Inferior parietal cortex (tissue), 1 donor: ENCODE data around the gene ZBTB7A.
"Not testable (repeated sequence)": the region's sequence is repeated elsewhere in the genome, so short reads cannot be mapped to it uniquely, and the experiment has no call there.

Experiments used
- DNase-seq: peaks from one replicate; pipeline ENCODE4 v3.0.0-alpha.2; 2016; ENCODE audit errors: extremely low spot score

Gene ZBTB7A

DNA sequence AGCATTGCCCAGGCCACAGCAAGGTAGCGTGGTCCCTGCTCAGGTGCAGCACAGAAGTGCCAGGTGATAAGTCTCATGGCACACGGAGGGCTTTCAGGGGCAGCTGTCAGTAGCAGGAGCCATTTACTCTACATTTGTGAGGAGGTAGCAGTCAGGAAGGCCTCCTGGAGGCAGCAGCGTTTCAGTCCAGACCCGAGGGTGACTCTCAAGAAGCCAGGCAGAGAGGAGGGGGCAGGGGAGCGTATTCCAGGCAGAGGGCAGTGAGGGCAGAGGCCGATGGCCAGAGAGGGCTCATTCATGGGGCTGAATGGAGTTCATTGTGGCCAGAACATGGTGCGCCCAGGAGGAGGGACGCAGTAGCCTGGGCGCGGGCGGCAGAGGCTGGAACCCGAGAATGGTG lies 50.2 kb downstream of the ZBTB7A start:
- DNase-seq, result peak; percentile 76

DNA sequence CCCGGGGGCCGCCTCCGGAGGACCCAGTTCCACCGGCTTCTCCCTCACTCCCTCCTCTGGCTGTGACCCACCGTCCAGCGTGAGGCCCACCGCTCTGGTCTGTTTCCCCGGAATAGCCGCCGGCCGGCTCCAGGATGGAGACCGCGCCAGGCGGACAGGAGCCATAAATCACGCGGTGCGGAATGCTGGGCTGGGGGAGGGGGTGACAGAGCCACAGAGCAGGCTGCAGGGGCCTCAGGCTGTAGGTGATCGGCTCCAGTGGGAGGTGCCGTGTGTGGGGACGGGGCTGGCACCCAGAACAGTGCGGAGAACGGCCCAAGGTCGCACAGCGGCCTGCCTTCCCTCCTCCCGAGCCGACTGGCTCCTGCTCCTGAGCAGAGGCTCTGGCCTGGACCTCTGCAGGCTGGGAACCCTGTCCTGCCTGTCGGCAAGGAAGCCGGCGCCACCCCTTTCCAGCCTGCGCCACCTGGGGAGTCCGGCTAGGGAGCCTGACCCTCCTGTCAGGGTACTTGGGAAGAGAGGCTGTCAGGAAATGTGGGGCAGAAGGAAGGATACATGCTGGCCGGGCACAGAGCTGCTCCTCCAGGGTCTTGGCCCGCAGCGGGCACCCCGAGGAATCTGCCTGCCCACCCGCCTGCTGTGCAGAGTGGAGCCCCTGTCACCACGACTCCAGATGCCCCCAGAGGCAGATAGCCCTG lies 50.8 kb downstream of the ZBTB7A start:
- DNase-seq, result no peak

DNA sequence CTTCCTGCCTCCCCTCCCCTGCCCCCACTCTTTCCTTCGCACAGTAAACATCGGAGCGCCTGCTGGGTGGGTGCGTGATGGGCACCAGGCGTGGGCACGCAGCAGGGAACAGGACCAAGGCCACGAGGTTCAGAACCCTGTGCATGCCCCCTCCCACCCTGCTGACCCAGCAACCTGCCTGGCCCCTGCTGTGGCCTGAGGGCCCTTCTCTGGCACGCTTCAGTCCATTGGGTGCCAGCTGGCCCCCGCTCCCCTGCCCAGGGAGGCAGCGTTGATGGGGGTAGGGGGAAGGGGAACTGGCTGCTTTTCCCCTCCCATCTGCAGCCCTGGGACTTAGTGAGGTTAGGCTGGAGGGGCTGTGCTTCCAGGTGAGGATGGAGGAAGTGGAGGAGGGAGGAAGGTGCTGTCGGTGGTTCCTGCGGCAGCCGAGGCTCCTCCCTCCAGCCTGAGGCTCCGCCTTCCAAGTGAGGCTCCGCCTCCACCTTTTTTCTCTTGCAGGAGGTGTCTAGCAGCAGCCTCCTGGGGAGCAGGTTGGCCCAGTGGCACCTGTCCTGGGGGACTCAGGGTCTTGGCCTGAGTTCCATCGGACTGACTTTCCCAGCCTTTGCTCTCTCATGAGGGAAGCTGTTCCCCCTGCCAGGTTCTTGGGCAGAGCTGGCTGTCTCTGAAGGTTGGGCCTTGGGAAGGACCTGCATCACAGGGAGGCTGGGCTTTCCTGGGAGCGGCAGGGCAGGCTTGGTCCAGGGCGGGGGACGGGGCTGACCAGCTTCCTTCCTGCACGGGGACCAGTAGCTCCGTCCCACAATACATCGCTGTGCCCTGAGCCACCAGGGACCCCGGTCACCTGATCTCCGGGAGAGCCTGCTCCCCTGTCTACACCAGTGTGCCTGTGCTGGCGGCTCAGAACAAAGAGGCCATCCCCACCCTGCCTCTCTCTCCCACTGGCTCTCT lies 51.9 kb downstream of the ZBTB7A start:
- DNase-seq, result no peak

DNA sequence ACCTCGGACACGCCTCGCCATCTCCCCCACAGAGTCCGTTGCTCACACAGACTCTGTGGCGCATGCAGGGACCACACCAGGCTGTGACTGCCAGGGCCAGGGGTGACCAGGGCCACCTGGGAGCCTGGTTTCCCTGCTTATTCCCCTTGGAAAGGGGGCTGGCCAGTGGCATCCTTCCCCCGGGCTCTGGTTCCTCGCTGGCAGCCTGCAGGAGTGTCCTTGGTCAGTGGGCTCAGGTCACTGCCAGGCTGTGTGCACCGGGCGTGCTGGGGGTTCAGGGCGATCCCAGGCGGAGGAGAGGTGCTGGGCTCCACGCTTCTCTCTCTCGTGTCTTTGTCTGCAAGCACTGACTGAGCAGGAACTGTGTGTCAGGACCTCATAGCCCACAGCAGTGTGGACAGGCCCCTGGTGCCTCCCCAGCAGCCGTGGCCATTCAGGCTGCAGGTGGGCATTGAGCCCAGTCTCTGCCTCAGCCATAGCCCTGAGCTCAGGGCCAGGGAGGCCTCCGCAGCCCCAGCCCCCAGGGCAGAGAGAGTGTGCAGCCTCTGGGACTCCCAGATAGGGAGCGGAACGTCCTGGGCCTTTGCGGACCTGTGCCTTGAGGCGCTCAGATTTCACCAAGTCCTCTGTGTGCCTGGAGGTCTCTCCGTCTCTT lies 52.7 kb downstream of the ZBTB7A start:
- no peak for DNase-seq

DNA sequence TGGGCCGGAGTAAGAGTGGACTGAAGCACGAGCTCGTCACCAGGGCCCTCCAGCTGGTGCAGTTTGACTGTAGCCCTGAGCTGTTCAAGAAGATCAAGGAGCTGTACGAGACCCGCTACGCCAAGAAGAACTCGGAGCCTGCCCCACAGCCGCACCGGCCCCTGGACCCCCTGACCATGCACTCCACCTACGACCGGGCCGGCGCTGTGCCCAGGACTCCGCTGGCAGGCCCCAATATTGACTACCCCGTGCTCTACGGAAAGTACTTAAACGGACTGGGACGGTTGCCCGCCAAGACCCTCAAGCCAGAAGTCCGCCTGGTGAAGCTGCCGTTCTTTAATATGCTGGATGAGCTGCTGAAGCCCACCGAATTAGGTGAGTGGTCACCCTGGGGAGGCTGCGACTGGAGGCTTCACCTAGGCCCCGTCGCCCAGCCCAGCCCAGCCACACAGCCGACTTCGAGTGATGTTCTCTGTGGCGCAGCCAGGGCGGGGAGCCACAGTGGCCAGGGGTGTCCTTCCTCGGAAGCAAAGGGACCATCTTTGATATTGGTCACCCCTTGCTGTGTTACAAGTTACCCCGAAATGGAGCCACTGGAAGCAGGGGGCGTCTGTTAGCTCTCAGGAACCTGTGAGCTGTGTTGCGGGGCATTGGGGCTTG lies 53.6 kb downstream of the ZBTB7A start:
- no peak for DNase-seq

DNA sequence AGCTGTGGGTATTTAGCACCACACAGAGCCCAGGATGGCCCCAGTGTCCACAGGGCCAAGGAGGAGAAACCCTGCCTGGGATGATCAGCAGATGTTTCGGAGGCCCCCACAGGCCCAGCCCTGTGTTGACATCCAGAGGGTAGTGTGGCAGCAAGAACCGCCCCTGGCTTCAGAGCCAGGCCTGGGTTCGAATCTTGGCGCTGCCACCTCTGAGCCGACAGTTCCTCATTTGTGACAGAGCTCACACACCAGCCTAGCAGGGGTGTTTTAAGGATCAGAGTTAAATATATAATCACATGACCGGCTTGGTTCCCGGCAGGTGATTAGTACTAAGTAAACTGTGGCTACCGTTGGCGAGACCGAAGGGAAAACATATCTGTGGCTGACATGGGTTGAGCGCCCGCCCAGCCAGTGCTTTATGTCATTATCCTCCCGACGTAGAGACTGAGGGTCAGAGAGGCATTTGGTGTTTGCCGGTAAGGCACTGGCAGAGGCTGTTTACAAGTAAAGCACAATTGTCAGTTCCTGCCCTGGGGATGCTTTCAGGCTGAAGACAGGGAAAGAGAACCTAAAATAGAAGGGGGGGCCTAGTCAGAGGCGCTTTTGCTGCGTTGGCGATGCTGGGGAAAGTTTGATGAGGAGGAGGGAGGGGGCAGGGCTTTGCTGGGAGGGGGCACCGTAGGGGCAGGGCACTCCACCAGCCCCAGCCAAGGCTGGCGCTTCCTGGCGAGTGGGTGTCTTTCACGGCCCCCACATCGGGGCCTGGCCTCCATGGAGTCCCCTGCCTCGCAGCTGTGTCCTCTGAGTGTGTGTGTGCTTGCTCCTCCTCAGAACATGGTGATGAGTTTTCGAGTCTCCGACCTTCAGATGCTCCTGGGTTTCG lies 54.4 kb downstream of the ZBTB7A start:
- no peak for DNase-seq

DNA sequence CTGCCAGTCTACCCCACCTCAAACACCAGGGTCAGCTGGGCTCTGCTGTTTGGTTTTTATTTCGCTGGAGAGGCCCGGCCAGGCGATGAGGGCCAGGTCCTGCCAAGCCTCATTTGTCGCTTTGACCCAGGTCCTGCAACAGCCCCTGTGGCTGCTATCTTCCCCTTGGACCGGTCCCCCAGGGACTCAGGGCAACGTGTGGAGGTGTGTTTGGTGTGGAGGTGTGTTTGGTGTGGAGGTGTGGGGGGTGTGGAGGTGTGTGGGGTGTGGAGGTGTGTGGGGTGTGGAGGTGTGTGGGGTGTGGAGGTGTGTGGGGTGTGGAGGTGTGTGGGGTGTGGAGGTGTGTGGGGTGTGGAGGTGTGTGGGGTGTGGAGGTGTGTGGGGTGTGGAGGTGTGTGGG lies 55.3 kb downstream of the ZBTB7A start:
- DNase-seq, result not testable (repeated sequence)

DNA sequence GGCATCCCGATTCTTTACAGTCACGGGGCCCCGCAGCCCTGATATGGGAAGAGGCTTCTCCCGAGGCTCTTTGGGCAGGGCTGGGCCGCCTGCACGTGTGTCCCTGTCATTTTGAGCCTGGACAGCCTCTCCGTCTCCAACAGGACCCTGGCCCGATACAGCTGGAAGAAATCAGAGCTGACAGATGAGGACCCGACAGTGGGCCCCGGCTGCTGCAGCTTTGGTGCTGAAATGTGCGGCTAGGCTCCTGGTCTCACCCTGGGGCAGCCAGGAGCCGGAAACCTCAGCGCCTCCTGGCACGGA lies 55.9 kb downstream of the ZBTB7A start:
- no peak for DNase-seq

DNA sequence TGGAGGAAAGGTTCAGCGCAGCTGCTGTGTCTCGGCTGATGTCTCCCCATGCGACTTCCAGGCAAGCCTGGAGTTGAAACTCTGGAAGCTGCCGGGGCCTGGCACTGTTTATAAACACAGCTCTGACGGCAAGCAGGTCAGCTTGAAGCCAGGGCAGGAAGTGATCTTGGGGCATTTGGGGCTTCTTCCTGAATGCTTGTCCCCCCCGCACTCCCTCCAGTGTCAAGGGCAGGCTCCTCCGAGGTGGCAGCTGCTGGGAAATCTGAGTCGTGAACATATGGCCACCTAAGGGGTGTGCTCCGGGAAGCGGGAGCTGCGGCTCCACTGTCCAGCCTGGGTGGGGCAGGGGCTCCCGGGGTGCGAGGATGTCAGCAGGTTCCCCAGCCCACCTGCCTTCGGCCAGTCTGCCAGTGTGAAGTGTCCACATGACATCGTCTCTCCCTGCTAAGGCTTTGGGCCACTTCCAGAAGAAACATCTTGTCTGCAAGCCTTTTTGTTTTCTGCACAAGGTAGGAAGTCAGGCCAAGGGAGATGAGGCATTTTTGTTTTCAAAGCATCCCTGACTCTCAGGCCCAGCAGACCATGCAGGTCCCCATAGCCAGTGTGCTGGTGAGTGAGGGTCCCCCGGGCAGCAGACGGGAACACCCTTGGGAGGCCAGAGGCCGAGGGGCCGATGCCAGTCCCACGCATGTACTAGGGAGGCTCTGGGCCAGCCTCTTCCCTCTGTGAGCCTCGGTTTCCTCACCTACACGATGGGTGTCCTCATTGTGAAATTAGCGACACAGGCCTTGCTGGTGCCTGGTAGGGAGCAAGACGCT lies 56.5 kb downstream of the ZBTB7A start:
- no peak for DNase-seq

DNA sequence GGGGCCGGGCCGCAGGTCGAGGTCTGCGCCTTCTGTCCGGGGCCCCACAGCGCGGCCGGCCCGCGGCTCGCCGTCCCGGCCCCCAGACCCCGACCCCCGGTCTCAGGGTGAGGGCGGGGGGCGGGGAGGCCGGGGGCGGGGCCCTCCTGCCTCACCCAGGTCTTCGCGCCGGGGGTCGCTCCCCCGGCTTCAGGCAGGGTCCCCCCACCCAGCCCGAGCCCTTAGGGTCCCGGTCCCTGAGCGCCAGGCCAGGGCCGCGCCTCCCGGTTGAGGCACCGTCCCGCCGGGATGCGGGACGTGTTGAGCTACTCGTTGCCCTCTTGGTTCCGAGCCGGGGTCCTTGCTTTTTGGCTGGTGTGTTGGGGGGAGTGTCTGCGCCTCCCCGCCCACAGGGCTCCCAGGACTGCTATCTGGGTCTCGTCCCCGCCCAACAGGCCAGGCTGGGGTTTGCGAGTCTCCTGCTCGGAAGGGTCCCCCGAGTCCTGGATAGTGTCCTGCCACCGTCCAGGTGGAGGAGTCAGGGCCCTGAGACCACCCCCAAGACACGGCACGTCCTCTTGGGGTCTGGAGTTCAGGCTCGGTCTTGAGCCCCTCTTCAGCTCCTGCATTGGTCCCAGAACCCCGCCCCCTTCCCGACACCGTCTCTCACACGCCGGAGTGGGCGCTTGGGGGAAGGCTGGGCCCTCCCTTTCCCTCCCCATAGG lies 58.7 kb downstream of the ZBTB7A start:
- no peak for DNase-seq

DNA sequence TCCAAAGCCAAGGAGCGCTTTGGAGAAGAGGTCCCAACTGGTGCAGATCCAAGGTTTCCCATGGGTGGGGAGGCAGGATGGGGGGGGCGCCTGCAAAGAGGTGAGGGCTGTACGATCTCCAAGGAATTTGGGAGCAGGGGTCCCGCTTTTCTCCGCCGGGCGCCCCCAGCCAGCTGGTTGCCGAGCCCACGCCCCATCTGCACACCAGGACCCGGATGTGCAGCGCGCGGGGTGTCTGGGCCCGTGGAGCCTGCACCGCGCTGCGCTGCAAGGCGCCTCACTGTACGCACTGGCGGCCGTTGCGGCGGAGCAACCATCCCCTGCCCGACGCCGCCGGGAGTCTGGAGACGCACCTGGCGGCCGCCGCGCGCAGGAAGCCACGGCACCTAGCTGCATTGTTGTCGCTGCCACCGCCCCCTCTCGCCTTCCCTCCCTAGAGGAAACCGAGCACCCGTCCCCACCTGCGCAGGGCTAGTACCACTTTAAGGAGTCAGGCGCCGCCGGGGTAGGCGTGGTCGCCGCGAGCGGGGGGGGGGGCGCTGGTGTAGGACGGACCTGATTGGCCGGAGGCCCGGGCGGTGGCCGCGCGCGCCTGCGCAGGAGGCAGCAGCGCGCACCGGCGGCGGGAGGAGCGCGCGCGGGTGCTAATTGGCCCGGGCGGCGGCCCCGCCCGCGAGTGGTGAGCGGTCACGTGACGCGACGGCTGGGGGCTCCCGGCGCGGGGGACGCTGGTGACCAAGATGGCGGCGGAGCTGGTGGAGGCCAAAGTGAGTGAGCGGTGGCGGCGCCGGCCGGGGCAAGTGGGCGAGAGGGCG lies 59.5 kb downstream of the ZBTB7A start, which contains the start of gene PIAS4:
Gene PIAS4, plus strand, starts transcription at position 716 of the 815 bp plus-strand sequence. Its CDS starts 25 bp downstream, at position 741.
- peak; percentile 92 for DNase-seq

DNA sequence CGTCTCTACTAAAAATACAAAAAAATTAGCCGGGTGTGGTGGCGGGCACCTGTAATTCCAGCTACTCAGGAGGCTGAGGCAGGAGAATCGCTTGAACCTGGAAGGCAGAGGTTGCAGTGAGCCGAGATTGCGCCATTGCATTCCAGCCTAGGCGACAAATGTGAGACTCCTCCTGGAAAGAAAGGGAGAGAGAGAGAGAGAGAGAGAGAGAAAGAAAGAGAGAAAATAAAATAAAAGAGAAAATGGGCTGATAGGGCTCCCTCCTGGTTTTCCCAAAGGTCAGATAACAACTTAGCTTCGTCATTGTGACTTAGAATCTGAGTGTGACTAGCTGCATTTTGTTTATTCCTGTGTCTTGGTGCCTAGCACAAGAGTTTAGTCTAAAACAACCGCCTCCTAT lies 61.3 kb downstream of the ZBTB7A start:
- DNase-seq, result not testable (repeated sequence)

DNA sequence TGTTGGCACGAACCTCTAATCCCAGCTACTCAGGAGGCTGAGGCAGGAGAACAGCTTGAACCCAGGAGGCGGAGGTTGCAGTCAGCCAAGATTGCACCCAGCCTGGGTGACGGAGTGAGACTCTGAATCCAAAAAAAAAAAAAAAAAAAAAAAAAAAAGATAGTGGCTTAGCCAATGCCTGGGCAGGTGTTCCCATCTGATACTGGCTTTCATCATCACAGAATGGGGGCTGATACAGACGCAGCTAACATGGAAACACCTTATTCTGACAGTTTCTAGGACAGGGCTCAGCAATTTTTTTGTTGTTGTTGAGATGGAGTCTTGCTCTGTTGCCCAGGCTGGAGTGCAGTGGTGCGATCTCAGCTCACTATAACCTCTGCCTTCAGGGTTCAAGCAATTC lies 65.9 kb downstream of the ZBTB7A start:
- DNase-seq, result not testable (repeated sequence)

DNA sequence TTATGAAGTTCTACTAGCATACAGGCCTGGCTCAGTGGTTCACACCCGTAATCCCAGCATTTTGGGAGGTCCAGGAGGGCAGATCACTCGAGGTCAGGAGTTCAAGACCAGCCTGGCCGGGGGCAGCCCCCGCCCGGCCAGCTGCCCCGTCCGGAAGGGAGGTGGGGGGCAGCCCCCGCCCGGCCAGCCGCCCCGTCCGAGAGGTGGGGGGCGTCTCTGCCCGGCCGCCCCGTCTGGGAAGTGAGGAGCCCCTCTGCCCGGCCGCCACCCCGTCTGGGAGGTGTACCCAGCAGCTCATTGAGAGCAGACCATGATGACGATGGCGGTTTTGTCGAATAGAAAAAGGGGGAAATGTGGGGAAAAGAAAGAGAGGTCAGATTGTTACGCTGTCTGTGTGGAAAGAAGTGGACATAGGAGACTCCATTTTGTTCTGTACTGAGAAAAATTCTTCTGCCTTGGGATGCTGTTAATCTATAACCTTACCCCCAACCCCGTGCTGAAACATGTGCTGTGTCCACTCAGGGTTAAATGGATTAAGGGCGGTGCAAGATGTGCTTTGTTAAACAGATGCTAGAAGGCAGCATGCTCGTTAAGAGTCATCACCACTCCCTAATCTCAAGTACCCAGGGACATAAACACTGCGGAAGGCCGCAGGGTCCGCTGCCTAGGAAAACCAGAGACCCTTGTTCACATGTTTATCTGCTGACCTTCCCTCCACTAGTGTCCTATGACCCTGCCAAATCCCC lies 67.9 kb downstream of the ZBTB7A start:
- not testable (repeated sequence) for DNase-seq

DNA sequence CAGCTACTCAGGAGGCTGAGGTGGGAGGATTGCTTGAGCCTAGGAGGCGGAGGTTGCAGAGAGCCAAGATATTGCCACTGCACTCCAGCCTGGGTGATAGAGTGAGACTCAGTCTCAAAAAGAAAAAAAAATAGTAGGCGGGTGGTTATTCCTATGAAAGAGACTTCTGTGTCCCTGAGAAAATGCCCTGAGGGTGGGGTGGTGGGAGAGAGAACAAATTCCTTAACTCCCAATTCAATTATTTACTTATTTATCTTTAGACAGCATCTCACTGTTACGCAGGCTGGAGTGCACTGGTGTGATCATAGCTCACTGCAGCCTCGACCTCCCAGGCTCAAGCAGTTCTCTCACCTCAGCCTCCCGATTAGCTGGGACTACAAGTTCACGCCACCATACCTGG lies 71.1 kb downstream of the ZBTB7A start:
- DNase-seq, result no peak
